Omental fat pad (tissue), 4 donors: ENCODE data around the gene ESYT2. TPM values are rescaled to one million over a fixed set of nuclear protein-coding genes. Genes with fewer than 3 reads are reported as not detected.

ENCODE experiments used
- ATAC-seq: fragments of 150-250 bp; one replicate; pipeline ENCODE4 v1.9.1; 2016; ENCODE audit warnings: mild to moderate bottlenecking, moderate library complexity; ENCODE audit not compliant: low FRiP score
- DNase-seq: peaks from one replicate; pipeline ENCODE4 v3.0.0-alpha.2; 2019; ENCODE audit warnings: low spot score
- CTCF ChIP-seq, 3 donors: fragments of 450-650 bp; IDR thresholded peaks; one replicate each; pipeline ENCODE4 v1.5.1; 2016 to 2017; ENCODE audit warnings: antibody characterized with exemption in 3 of 3, mild to moderate bottlenecking in 3 of 3, moderate library complexity in 2 of 3
- total RNA-seq, 4 donors: library from RNA; depleted of rRNA; stranded (reverse); fragments of >200 nt; gene quantifications; one replicate each; pipeline ENCODE4 v1.1.0, GENCODE V29; 2016

Gene ESYT2
- total RNA-seq, 4 donors from 2014 or later = 81.9 to 151 (median 112) TPM

DNA sequence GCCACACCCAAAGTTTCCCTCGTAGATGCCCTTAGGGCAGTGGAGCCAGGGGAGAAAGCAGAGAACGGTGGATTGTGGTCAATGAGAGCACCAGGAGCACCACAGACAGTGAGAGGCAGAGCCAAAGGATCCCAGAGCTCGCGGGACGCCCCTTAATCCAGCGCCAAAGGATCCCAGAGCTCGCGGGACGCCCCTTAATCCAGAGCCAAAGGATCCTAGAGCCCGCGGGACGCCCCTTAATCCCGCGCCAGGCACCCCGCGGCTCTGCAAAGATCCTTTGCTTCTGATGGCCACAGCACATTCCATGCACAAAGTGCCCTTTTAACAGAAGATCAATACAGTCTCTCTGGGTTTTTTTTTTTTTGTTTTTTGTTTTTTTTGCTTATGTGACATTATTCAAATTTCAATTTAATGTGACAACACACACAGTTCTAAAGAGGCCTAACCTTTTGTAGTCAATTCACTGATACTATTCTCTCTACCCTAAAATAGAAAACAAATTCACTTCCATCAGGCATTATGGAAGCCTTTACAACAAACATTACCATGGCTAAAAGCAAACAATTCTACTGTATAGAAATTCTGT is 71.8 kb downstream of the ESYT2 start:
- DNase-seq (no peak), ATAC-seq (no peak)
- no peak for TF ChIP-seq CTCF (IDR thresholded peaks at IDR 0.05)

DNA sequence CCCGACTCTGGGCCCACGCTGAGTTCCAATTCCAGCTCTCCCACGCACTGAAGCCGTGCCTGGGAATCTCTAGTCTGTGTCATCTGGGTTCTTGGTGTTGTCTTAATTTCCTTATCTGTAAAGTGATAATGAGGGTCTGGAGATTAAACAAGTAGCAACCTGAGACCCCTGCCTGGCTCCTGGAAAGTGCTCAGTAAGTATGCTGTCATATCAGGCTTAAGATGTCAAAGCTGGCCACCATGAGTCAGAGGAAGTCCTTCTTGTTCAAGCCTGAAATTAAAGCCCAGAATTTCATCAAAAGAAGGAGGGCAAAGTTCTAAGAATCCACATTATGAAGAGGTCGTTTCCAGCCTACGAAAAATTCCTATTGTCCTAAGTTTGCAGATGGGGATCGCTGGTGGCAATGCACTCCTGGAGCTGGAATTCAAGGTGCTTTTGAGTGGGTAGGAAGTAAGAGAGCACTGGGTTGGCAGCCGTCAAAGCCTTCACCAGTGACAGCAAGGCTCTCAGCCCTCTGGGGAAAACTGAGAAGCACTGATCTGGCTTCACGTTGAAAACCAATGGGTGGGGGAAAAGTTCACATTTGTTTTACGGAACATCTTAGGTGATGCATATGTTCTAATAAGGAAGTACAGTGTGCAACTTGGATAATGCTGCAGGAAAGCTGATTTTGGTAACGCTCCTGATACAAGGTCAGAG is 74.4 kb downstream of the ESYT2 start:
- DNase-seq (no peak), ATAC-seq (no peak)
- TF ChIP-seq CTCF (IDR thresholded peaks at IDR 0.05) = no peak

DNA sequence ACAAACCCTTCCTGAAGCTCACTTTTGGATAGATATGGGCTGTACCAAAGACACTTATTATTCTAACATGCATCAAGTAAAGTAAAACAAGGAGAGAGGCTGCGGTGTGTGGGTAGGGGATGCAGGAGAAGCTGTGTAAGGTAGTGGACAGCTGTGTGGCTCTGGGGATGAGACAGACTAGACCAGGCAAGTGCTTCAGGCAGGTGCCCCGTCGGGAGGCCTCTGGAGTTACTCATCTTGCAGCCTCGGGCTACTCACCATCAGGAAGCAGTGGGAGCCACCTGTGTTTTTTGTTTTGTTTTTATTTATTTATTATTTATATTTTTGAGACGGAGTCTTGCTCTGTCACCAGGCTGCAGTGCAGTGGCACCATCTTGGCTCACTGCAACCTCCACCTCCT is 75.4 kb downstream of the ESYT2 start:
- ATAC-seq (no peak), DNase-seq (no peak)
- no peak for TF ChIP-seq CTCF (IDR thresholded peaks at IDR 0.05)

GRCh38 chr7:158751751-158752150 is 77.6 kb downstream of the ESYT2 start:
- ATAC-seq = no peak
- no peak for TF ChIP-seq CTCF (IDR thresholded peaks at IDR 0.05)

DNA sequence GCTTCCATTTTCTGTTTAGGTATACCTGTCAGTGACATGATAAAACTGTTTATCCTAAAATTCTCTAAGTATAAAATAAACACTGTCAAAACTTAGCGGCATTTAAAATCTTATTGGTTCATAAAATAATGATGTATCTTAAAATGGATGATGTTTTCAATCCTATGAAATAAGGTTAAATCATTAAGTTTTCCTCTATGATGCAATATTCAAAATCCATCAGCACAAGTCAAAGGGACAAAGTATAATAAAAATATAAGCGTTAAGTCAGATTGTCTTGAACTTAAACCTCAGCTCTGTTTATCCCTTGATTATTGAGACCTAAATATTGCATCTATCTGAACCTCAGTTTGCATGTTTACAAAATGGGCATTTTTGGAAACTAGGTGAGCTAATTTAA is 78.1 kb downstream of the ESYT2 start:
- DNase-seq = no peak
- TF ChIP-seq CTCF (IDR thresholded peaks at IDR 0.05) = no peak
- no peak for ATAC-seq

More at GRCh38 chr7:158751751-158752150, 77.6 kb downstream of the ESYT2 start:
- no peak for DNase-seq

GRCh38 chr7:158750702-158751101 is 78.6 kb downstream of the ESYT2 start:
- no peak for ATAC-seq
- no peak for TF ChIP-seq CTCF (IDR thresholded peaks at IDR 0.05)
- DNase-seq = no peak

DNA sequence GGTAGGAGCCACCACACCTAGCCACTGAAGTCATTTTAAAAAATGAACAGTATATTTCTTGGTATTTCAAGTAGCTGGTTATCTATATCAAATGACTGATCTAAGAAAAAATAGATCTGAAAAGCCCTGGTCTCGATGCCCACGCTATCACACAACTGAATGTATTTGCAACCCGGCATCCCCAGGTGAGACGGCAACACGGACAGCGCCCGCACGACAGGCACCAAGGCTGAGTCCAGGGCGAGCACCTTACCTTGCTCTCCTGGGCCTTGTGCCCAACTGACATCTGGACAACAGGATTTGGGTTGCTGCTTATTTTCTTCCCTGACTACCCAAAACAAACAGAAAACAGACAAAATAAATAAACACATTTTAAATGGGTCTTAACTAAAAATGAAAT is 79.9 kb downstream of the ESYT2 start:
- no peak for DNase-seq
- TF ChIP-seq CTCF (IDR thresholded peaks at IDR 0.05) = no peak
- no peak for ATAC-seq
